HK-2 (cell line): ENCODE data around the gene TCF7.

Experiments used
- DNase-seq: peaks from one replicate; pipeline ENCODE4 v3.0.0-alpha.2; 2018; ENCODE audit not compliant: unreplicated experiment

The TCF7 gene

GRCh38 chr5:134090522-134090921 lies 24.0 kb upstream of the TCF7 start:
- no peak for DNase-seq

DNA sequence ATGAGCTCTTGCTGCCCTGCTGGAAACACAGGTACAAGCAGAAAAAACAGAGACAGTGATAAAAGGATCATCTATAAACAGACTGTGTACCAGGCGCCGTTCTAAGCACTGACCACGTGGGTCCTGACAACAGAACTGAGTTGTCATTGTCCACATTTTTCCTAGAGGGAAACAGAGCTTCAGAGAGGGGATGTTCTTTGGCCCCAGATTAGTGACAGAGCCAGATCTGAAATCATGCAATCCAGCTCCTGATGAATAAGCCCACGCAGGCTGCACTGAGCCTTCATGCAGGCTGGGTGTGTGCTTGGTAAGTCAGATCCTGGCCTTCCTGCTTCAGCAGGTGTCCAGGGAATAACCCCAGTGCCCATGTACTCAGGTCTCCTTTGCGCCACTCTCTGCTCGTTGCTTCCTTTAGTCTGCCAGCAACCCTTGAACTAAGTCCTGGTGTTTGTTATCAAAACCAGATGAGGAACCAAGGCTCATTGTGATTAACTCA lies 22.8 kb upstream of the TCF7 start:
- no peak for DNase-seq

DNA sequence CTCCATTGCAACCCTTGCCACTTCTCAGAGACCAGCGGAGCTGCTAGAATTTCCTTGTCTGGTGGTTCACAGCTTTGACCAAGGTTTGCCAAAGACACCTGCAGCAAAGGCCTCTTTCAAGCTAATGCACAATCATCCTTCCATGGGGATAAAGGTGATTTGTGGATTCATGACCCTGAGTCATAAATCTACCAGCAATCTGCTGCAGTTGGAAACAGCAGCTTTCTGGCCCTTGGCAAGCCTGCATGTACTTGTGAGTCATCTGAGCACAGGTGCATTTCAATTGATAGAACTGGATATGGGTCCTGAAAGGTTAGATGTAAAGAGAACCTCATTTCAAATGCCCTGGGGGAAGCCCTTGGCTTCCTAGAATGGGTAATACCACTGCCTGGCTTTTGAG lies 21.6 kb upstream of the TCF7 start:
- no peak for DNase-seq

- DNase-seq: no peak
Measured at GRCh38 chr5:134093351-134093750, 21.1 kb upstream of the TCF7 start.

- no peak for DNase-seq
Measured at GRCh38 chr5:134095293-134095692, 19.2 kb upstream of the TCF7 start.

DNA sequence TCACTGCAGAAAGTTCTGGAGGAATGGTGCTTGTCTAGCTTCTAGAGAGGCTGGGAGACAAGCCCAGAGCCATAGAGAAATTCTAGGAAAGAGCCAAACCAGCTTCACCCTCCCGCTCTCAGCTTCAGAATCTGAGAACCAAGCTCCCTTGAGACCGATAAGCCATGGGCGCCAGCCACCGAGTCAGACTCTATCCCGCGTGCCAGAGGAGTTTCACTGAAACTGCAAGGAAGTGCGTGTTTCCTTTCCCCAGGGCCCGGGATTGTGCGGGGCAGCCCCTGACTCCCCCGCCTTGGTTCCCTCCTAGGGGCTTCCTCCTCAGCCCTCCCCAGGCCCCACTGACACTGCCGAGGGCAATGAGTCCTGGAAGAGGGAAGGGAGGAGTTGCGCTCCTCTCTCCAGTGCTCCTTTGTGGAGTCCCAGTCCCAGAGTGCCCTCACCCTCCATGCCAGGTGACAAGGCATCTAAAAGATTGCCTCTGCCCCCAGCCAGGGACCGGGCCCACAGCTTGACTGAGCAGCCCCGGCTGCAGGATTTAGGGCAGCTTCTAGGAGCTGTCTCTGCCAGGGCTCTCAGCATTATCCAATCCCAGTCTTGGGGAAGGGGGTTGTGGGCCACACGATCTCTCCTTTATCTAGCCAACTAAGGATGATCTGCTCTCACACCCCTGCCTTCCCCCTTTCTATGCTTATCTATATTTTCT lies 18.4 kb upstream of the TCF7 start:
- no peak for DNase-seq

- DNase-seq: no peak
Measured at GRCh38 chr5:134097211-134097749, 17.2 kb upstream of the TCF7 start.

DNA sequence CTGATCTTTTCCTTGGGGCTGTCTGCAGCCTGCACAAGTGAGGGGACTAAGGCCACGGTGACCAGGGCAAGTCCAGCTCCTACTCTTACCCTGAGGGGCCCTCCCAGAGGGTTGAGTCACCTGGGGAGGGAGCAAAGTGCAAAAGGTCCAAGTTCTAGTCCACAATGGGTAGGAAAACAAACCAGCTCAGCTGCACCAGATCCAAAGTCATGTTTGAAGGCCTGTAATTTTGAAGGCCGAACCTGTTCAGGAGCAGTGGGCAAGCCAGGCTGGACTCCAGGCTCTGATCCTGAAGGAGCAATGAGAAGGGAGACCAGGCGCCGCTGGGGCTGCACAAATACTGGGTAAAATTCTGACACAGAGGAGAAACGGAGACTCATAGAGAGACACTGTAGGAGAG lies 15.8 kb upstream of the TCF7 start:
- DNase-seq: no peak

DNA sequence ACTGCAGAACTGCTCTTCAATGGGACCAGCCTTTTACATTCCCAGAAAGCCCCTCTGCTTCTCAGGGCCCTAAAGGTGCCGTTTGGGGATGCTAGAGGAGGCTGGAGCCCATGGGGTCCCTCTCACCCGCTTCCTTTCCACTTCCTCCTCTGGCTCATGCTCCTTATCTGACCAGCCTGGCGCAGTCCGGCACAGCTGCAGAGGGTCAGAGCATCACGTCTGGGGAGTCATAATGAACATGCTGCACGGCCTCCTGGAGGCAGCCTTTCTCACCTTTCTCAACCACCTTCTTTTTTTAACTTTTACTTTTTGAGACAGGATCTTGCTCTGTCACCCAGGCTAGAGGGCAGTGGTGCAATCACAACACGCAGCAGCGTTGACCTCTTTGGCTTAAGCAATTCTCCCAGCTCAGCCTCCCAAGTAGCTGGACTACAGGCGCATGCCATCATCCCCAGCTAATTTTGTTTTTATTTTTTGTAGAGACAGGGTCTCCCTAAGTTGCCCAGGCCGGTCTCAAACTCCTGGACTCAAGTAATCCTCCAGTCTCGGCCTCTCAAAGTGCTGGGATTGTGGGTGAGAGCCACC lies 15.1 kb upstream of the TCF7 start:
- no peak for DNase-seq

GRCh38 chr5:134099939-134100282 lies 14.6 kb upstream of the TCF7 start:
- no peak for DNase-seq

- peak; percentile 51 for DNase-seq
Measured at GRCh38 chr5:134100283-134101091, 14.0 kb upstream of the TCF7 start.

DNA sequence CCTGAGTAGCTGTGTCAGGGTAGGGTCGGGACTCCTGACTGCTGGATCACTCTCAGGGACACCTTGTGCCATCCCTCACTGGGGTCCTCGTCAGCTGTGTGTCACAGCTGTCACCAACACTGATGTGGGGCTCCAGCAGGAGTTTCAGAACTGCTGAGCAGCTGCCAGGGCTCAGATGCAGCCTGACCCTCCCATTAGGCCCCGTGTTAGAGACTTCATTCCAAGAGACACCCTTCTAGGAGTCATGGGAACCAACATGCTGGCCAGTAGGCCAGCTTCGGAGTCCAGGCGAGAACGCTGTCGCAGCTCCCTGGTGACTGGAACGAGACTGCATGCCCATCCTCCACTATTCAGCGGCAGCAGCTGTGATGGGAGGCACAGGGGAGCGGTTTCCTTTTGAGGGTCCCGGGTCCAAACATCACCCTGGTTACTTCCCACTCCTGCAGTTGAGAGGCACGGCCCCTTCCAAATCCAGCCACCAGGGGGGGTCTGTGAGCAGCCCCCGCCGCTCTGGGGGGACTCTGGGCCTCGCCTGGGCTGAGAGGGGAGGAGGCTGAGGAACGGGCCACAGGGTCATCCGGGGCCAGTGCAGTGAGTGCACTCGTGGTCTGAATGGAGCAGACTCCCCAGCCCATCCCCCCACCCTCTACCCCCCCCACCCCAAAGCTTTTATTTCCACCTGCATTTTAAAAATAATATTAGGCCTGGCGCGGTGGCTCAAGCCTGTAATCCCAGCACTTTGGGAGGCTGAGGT lies 12.6 kb upstream of the TCF7 start:
- peak; percentile 57 for DNase-seq

- no peak for DNase-seq
Measured at GRCh38 chr5:134103397-134103796, 11.1 kb upstream of the TCF7 start.

DNA sequence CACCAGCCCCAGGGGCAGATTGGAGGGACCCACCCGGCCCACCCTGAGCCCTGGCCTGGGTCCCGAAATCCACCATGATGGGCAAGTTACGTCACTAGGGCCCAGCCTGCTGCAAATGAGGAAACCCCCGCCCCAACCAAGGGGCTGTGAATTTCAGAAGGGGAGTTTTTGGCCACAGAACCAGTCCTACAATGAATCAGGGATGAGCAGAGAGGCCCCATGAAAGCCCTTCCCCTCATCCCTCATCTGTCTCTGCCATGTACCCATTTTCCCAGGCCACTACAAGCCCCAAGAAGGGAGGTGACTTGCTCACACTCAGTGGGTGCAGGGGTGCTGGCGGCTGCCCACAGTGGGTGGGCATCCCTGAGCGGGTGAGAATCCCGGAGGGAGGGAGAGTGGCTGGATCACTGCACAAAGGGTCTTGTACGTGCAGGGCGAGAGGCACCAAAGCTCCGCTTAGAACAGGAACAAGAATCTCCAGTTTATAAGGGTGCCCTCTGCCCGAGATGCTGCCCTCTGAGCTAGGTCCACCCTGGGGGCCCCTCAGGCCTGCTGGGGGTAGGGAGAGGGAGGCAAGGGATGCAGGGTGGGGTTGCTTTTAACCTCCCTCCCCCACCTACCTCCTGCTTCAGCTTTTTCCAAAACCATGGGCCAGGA lies 10.4 kb upstream of the TCF7 start:
- DNase-seq: no peak

- no peak for DNase-seq
Measured at GRCh38 chr5:134106991-134107701, 7.3 kb upstream of the TCF7 start.

- no peak for DNase-seq
Measured at GRCh38 chr5:134107779-134108178, 6.7 kb upstream of the TCF7 start.

DNA sequence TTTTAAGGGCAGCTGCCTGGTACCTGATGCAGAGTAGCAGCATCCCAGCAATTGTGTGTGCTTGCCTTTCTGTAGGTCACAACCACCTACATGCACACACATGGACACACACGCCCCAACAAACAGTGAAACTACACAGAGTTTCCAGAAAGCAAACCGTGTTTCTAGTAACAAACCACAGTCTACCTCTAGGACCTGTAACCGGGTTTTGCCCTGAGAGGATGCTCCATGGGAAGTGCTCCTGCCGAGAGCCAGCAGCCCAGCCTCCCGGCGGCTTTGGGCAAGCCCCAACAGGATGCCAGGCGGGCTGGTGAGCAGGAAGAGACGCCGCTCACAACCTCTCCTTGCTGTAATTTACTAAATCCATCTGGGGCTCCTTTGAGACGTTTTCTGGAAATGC lies 4.1 kb upstream of the TCF7 start:
- DNase-seq: no peak

- DNase-seq: no peak
Measured at GRCh38 chr5:134111741-134112647, 2.5 kb upstream of the TCF7 start.

DNA sequence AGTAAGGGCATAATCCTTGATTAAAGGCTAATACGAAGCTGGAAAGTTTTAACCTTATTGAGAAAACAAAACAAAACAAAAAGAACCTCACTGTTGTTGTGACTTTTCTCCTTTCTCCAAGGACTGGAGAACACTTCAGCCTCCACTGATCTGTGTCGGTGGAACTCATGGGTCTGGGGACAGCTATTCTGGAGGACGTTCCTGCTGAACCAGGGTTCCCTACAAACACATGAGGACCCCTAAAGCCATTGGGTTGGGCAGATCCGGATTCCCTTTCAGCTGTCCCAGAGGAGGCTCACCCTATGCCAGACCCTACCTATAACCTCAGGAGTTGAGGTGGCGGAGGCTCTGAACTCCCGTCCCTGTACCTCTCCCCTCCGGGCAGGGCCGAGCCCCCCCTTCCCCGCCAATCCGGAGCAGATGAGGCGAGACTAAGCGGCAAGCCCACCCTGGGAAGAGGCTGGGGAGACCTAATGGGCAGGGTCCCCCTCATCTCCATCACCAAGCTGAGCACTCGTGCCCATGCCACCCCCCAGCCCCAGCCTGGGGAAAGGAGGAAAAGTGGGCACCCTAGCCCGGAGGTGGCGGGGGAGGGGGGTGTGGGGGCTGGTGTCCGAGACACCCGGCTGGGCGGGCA lies 1.6 kb upstream of the TCF7 start:
- DNase-seq: no peak
